CD4-positive, alpha-beta T cell treated with Interleukin-12 subunit alpha and Interleukin-12 subunit beta, for 1 hour (primary cell): ENCODE results near the gene CTSV.
"Not testable (repeated sequence)": the region's sequence is repeated elsewhere in the genome, so short reads cannot be mapped to it uniquely, and the experiment has no call there.

Experiments
- DNase-seq: peaks from one replicate; pipeline ENCODE4 v3.0.0-alpha.2; 2020

CTSV gene

DNA sequence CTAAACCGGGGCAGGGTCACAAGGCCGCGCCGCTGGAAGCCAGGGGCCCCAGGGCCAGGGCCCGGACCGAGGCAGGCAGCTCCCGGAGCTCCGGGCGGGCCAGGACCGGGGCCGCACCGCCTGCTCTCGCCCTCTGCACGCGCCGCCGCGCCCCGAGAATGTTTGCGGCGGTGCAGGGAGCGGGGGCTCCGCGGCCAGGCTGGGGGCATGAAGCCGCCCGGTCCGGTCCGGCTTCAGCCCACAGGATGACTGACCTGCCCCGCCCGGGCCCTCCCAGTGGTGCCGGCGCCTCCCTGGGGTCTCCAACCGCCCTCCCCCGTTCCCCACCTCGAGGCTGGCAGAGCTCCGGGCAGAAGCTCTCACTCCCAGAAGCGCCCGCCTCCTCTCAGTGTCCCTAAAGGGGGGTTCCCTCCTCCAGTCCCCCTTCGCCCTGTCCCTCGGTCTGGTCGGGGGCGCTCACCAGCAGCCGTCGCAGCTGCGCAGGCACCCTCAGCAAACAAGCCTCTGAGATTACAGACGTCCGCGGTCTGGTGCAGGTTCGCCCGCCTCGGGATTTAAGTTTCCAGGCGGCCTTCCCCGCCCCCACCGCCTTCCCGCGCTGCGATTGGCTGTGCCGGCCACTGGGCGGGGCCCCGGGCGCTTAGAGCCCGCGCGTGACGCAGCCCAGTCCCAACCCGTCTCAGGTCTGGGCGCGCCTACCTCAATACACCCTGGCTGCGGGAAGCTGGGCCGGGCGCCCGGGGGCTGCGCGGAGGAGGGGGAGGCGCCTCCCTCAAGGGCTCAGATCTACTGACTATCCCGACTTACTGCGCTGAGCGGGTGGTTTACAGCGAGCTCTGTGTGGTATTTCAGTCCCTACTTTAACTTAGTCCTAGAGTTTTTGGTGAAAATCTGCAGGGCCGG is at the start of gene CTSV:
Gene CTSV, minus strand, starts transcription at position 532 of the 903 bp plus-strand sequence. CDS start 1,099 bp downstream, outside the sequence.
- peak; percentile 73 for DNase-seq

GRCh38 chr9:97087668-97088215 is 48.8 kb upstream of the CTSV start:
- not testable (repeated sequence) for DNase-seq

DNA sequence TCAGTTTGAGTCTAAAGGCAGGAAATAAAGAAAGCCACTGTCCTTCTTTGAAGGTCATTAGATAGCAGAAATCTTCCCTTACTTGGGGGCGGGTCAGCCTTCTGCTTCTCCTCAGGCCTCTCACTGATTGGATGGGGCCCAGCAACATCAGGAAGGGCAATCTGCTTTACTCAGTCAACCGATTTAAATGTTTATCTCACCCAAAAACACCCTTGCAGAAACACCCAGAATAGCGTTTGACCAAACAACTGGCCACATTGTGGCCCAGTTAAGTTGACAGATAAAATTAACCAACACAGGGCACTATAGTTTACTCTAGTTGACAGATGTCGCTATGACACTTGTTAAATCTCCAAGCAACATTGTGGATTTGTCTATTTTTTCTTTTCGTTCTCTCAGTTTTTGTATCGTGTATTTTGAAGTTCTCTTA is 45.6 kb upstream of the CTSV start:
- not testable (repeated sequence) for DNase-seq

DNA sequence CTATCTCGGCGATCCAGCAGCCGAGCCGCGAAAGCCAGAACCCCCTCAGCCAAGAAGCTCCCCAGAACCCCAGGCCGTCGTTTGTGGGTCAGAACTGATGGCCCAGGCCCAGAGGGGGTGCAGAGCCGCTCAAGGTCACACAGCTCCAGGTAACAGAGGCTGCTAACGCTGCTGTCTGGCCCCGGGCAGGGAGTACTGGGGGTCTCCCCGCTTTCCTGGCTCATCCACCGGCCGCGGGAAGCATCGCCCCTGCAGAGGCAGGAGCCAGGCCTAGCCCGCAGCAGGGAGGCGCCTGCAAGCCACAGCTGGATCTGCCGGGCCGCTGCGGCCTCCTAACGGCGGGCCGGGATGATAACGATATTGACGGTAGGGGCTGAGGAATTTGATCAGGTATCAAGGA is 39.4 kb upstream of the CTSV start:
- no peak for DNase-seq

- DNase-seq, result no peak
Measured at GRCh38 chr9:97077452-97078295, 38.7 kb upstream of the CTSV start.

GRCh38 chr9:97076731-97077451 is 37.9 kb upstream of the CTSV start:
- DNase-seq, result not testable (repeated sequence)

GRCh38 chr9:97076238-97076637 is 37.3 kb upstream of the CTSV start:
- DNase-seq, result no peak

GRCh38 chr9:97075289-97075985 is 36.5 kb upstream of the CTSV start:
- DNase-seq, result no peak

DNA sequence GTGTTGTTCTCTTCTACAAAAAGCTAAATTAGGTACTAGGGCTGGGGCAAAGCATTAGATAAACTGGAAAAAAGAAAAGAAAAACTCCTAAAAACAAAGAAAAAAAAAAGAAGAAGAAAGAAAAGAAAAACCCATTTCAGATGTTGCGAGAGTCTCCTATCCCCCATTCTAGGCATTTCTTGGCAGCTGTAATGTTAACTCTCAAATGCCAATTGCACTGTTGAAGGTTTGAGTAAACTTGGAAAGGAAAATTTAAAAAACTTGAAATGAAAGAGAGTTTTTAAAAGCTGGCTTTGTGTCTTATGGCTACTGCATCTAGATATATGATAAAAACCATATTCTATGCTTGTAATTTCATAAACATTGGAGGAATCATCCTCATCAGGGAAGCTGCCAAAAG is 34.6 kb upstream of the CTSV start:
- no peak for DNase-seq

DNA sequence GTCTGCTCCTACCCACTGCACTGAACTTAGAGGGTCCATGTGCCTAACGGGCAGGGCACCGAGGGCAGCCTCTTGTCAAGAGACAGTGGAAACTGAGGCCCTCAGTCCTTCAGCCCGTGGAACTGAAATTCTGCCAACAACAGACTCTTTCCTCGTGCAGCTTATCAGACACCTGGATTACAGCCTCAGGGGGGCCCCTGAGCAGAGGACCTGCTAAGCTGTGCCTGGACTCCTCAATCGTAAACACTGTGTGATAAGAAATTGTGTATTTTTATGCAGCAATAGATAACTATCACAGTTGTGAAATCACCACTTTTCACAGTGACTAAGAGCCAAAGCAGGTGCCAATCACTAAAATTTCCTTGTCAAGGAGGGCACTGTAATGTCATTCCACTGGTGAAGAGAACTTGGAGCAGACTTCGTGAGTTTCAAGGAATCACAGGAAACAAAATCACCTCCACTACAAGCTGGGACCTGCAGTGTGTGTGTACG is 33.4 kb upstream of the CTSV start:
- DNase-seq, result no peak

GRCh38 chr9:97070325-97070724 is 31.4 kb upstream of the CTSV start:
- DNase-seq, result not testable (repeated sequence)

GRCh38 chr9:97067490-97067889 is 28.5 kb upstream of the CTSV start:
- no peak for DNase-seq

DNA sequence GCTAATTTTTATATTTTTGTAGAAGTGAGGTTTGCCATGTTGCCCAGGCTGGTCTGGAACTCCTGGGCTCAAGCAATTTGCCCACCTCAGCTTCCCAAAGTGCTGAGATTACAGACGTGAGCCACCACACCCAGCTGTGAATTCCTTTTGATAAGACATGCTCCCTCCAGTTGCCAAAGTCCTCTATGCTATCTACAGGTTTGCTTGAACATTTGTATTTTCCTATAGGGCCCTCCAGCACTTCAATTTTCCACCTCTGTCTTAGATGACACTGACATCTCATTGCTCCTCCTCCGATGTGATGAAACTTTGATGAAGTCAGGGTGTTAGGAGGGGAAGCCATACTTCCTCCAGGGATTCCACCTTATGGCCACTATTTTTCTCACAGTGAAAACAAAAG is 25.2 kb upstream of the CTSV start:
- no peak for DNase-seq

GRCh38 chr9:97060796-97061195 is 21.9 kb upstream of the CTSV start:
- DNase-seq, result no peak

GRCh38 chr9:97059626-97060025 is 20.7 kb upstream of the CTSV start:
- DNase-seq, result no peak

GRCh38 chr9:97057651-97058050 is 18.7 kb upstream of the CTSV start:
- no peak for DNase-seq

GRCh38 chr9:97055891-97056290 is 16.9 kb upstream of the CTSV start:
- DNase-seq, result not testable (repeated sequence)

DNA sequence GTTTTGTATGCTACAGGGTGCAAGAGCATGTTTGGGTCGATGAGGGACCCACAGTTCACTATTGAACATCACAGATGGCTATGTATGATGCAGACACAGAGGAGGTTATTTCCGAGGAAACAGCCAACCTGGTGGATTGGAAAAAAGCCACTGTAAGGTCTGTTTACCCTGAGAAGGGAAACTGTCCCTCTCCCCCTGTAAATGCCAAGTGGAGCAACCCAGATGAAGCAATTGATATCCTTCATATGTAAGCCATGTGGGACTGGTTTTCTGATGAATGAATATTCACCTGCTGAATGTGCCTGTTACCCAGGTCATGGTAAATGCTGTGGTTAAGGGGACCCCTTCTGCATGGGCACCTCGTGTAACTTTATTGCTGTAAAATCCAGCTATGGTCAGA is 14.8 kb upstream of the CTSV start:
- DNase-seq, result no peak

- no peak for DNase-seq
Measured at GRCh38 chr9:97052735-97053134, 13.8 kb upstream of the CTSV start.

DNA sequence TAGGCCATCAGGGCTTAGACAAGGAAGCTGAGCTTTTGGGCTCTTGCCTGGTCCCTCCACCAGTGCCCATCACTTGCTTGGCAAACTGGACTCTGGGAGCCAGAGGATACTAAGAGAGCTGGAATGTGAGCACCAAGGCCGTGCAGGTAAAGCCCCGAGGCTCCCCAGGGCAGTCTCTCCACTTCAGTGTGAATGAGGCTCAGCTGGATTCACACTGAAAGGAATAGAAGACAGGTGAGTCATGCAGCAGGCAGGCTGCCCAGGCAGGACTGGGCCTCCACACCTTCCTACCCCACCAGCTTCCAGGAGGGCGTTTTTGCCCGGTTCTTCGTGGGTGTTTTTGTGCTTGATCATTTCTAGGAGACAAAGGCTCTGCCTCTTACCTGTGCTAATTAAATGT is 7.3 kb upstream of the CTSV start:
- no peak for DNase-seq

DNA sequence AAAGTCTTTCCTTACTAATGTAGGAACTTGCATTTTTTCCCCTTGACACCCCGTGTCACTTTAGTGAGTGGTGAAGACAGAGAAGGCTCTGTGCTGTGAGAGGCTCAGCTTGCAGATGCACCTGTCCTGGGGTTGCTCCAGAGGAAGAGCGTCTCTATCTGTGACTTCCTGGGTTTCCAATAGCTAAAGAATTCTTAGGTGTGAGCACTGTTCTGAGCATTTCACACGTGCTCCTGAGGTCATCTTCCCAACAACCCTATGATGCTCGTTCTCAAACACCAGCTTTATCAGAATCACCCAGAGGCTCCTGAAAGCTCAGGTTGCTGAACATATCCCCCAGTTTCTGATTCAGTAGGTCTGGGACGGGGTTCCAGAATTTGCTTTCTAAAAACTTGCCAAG is 6.4 kb upstream of the CTSV start:
- no peak for DNase-seq

- DNase-seq, result no peak
Measured at GRCh38 chr9:97041898-97042297, 3.0 kb upstream of the CTSV start.
